CD4-positive, alpha-beta T cell treated with Interleukin-4 for 1 hour (primary cell): ENCODE measurements around the gene DIS3L.
"Not testable (repeated sequence)": the region's sequence is repeated elsewhere in the genome, so short reads cannot be mapped to it uniquely, and the experiment has no call there.

Experiments
- DNase-seq, 2 donors: peaks; one replicate each; pipeline ENCODE4 v3.0.0-alpha.2; 2020 to 2022

The DIS3L gene

DNA sequence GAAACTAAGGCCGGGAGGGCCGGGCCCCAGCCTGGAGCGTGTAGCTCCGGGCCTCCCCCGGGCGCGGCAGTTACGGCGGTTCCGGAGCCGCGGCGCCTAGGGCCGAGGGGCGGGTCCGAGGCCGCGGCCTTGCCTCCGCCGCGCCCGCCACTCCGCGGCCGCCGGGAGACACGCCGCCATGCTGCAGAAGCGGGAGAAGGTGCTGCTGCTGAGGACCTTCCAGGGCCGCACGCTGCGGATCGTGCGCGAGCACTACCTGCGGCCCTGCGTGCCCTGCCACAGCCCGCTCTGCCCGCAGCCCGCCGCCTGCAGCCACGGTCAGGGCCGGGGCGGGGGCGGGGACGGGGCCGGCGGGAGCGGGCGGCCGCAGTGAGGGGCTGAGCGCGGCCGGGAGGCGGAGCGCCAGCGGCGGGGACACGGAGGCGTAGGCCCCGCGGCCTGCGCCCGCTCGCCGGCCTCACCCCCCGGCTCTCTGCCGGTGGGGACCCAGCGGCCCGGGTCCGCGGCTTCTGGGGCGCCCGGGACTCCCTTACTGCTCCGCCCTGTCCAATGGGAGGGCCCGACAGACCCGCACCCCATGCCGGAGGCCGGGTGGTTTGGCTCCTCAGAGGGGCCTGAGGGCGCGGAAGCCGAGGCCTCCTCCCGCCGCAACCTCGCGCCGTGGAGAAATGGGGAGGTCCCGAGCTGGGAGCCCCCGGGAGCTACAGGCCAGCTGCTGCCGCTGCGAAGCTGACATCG is at the start of gene DIS3L:
Gene DIS3L, plus strand, starts transcription at position 150 of the 738 bp plus-strand sequence. Its CDS starts 29 bp downstream, at position 179.
- peak; percentile 66 for DNase-seq

DNA sequence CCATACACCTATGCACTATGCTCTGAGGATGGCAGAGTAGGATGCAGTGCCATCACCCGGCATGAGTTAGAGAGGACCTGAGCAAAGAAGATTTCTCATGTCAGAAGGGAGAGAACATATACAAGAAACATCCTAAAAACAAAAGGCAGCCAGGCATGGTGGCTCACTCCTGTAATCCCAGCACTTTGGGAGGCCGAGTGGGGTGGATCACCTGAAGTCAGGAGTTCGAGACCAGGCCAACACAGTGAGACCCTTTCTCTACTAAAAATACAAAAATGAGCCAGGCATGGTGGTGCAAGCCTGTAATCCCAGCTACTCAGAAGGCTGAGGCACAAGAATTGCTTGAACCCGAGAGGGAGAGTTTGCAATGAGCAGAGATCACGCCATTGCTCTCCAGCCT is 47.5 kb upstream of the DIS3L start:
- not testable (repeated sequence) for DNase-seq

DNA sequence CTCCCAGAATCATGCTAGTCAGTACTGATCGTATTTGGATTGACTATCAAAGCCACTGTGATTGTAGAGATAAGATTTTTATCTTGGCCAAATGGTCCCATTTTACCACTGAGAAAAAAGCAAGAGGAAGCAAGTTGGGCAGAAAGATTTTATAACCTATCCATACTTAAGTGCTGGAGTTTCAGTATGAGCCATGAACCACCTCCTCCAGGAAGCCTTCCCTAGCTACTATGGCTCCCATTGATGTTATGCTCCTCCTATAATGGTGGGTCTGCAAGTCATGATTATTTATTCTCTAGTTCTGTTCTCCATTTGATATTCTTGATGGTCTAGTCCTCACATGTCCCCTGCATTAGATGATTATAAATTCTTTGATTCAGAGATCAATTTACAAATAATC is 46.4 kb upstream of the DIS3L start:
- DNase-seq = no peak

DNA sequence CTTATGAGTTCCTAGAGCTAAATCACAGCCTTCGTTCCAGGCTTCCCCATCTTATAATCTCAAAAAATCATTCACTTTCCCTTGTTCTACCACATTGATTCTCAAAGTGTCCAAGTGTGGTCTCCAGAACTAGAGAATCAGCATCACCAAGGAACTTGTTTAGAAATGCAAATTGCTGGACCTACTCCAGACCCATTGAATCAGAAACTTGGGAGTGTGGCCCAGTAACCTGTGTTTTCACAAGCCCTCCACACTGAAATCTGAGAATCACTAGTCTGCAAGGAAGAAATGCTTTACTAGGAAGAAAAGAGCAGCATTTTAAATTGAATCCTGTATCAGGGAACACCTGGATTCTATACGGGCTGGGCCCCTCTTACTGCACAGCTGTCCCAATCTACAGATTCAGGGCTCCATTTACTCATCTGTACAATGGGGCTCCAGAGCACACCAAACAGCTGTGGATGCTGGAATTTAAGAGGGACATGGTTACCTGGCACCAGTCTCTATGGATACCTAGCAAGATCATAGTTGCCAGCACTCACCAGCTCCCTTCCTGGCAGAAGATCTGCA is 43.7 kb upstream of the DIS3L start:
- no peak for DNase-seq

DNA sequence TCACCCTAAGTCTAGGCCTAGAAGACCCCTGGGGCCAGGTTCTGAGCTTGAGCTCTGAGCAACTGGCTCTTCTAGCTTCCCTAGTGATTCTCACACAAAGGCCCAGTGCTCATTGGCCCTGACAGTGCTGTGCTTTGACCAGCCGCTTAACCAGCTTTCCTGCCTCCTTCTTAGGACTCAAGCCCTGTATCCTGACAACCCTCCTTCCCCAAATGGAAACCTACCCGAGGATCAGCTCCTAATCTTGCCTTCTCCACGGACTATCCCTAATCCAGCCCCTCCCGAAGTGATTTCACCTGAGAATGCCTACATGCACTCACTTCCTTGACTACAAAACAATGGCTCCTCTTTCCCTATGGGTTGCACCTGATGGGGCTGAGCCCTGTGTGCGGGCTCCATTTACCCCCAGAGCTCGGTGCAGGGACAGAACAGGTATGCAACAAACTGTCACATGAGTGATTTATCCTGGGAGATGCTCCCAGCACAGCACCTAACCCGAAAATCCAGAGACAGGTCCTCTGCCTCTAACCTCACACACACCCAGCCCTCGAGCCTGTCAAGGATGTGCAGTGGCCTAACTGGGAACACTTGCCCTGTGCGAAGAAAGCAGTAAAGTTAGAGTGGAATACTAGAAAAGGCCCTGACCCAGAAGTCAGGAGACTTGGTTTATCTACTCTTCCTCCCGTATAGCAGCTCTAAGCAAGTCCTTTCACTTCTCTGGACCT is 42.1 kb upstream of the DIS3L start:
- DNase-seq = no peak

DNA sequence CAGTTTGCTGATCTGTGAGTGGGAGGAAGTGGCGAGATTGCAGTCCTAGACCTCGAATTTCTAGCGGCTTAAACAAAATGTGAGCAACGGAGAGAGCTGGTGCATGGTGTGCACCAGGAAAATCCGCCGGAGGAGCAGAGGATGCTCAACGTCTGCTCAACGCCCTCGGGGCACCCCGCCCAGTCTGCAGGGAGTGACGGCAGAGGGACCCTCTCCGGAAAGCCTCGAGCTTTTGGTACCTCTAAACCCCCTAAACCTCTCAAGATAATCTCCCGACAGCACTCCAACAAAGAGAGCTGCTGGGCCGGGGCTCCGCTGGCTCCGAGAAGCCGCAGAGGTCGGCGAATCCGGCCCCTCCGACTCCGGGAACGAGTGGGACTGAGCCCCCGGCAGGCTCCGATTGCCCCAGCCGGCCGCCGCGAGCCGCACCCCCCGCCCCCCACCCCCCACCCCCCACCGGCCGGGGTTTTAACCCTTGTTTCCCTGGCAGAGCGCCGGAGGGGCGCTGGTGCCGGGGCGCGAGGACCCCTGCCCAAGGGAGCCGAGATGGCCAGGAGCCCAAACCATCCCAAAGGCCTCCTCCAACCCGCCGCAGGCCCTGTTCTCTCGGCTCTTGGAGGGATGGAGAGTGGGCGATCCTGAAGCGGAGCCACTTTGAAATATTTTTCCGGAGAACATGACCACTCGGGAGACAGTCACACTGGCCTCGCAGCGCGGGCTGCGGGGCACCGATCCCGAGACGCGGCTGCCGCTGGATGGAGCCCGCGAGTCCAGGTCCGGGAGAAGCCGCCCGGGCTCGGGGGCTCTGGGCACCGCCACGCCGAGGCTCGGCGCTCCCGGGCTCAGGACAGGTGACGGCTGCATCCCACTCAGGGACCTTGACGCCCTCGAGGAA is 41.3 kb upstream of the DIS3L start:
- peak; percentile 27 to 37 for DNase-seq

DNA sequence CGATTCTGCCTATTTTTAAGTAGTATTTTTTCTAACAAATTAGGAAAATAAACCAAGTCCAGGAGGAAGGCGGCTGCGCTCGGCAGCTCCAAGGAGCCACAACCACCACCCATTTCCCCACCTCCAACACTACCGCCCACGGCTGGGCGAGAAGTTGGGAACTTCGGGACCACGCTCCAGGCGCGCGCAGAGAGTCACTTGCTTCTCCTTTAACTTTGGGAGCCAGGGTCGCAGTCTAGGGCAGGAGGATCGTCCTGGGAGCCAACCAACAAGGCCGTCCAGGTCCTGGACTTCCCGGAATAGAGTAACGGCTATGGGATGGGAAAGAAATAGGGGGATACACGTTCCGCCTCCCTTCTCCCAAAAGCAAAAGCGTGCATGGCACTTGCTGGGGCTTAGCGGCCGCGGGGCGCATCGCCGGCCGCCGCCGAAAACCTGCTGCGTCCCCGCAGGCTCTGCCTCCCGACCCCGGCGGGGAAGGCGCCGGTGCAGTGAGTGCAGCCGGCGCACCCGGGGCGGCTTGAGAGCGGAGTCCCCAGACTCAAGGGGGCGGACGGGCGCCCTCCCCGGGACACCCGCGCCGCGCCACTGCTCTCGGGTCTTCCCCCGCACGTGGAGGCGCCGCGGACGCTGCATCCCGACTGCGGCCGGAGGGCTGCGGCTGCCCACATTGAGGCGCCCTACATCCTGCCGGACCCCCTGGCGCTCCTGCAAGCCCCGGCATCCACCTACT is 40.5 kb upstream of the DIS3L start:
- DNase-seq = no peak

DNA sequence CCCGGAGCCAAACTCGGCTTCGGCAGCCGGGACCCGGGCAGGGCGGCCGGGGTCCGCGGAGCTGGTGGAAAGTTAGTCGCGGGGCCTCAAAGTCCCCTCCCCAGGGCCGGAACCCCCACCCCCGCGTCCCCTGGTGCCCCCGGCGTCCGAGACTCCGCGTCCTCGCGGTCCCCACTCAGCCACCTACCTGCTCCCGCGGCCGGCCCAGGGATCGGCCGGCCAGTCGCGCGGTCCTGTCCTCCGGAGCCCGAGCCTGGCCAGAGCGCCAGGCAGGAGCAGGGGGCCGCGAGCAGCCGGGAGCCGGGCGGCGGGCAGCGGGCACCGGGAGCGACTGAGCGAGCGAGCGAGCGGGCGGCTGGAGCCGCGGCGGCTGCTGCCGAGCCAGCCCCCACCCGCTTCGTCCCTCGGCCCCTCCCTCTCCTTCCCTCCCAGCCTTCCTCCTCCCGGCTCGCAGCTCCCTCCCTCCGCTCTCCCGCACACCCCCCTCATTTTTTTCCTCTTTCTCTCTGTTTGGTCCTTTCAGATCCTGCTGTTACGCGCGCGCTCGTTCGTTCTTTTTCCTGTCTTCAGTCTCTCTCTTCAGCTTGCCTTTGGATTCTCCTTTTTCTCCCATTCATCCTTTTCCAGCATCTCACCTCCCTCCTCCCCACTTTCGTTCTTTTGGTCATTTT is 39.8 kb upstream of the DIS3L start, which contains the start of gene MEGF11:
Gene MEGF11, minus strand, starts transcription at position 333 of the 671 bp plus-strand sequence. CDS start 125,347 bp downstream, outside the sequence.
- no peak for DNase-seq

DNA sequence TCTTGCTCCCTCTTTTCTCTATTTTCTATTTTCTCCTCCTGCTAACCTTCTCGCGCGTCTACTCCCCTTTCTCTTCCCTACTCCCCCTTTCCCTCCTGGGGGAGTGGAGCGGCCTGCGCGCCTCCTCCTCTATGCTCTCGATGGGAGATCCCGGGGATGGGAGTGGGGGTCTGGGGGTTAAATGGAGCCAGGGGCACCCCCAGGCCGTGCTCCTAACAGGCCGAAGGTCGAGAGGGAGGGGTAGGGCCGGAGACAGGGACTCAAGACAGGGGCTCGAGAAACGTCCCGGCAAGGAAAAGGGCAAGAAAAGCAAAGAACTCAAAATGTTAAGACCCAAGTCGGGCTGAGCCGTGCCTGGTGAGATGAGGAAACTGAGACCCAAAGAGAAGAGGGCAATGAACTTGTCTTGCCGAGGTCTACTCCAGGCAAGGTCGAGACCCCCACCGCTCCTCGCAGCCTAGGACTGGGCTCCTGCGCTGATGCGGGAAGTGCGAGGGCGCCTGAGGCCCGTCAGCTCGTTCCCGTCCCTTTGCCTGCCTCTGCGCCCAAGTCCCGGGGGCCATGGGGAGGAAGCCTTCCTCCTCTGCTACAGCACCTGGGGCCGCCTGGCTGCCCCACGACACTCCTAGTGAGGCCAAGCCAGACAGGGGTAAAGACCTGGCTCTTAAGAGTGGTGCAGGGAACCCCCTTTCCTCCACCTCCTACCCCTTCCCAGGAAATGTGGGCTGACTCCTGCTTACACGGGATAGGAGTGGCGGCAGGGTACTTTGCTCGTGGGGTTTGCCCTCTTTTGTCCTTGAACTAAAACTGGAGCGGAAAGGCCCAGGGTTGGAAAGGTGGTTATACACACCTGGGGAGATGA is 39.0 kb upstream of the DIS3L start:
- DNase-seq = no peak

DNA sequence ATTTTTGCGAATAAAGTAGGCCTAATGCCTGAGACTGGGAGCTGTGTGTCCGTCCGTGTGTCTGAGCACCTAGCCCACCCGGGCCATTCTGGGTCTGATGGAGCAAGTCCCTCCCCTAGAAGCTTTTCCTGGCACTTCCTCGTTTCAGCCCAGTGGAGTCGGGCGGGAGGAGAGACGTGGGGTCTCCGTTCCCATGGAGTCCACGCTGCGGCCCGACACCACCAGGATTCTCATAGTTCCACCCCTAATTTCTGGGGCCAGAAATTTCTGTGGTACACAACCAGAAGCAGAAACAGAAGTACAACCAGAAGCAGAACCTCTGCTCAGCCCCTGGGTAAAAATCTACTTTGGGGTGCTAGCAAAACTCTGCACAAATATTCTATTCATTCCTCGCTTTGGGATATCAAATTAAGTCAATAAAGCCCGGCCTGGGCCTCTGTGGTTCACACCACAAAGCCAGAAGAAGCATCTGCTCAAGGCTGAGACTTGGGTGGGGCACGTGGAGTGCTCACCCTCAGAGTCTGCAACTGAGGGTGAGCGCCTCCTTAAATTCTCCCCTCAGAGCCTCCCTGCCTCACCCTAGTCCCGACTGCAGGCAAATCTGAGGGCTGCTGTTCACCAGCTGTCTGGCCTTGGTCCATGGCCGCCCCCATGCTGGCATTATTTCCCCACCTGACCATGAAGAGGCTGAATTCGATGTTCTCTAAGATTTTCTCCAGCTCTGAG is 38.3 kb upstream of the DIS3L start:
- DNase-seq = no peak

DNA sequence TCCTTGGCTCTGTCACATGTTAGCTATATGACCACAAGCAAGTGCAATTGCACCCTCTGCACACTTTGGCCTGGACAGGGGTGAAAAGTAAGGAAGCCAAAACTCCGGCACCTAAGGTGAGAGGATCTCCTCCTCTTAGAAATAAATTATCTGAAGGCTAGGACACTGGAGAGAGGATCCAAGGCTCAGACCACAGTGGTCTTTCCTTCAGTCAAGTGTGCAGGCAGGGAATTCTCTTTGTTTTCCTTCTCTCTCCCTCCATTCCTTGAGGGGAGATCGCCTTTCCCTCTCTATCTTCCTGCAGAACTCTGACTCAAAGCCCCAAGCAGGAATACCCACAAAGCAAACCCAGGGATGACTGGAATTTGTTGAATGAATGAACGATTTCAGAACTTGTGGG is 36.7 kb upstream of the DIS3L start:
- DNase-seq = no peak

DNA sequence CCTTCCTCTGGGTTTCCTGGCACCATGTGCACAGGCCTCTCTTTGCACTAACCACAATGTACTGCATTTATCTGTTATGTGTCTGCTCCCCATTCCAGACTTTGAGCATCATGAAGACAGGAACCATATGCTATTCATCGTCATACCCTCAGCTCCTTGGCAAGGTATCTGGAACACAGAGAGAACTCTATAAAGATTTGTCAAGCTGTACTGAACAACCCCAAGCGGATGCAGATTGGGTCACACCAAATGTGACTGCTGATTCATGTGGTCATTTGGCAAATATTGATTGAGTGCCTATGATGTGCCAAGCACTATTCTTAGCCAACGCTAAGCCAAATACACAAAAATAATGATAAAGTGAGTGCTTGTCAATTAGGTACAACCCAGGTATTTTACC is 32.3 kb upstream of the DIS3L start:
- DNase-seq = no peak

DNA sequence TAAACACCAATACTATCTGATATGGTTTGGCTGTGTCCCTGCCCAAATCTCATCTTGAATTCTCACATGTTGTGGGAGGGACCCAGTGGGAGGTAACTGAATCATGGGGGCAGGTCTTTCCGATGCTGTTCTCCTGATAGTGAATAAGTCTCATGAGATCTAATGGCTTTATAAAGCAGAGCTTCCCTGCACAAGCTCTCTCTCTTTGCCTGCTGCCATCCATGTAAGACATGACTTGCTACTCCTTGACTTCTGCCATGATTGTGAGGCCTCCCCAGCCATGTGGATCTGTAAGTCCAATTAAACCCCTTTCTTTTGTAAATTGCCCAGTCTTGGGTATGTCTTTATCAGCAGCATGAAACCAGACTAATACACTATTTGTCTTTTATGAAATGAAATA is 30.5 kb upstream of the DIS3L start:
- DNase-seq = not testable (repeated sequence)

DNA sequence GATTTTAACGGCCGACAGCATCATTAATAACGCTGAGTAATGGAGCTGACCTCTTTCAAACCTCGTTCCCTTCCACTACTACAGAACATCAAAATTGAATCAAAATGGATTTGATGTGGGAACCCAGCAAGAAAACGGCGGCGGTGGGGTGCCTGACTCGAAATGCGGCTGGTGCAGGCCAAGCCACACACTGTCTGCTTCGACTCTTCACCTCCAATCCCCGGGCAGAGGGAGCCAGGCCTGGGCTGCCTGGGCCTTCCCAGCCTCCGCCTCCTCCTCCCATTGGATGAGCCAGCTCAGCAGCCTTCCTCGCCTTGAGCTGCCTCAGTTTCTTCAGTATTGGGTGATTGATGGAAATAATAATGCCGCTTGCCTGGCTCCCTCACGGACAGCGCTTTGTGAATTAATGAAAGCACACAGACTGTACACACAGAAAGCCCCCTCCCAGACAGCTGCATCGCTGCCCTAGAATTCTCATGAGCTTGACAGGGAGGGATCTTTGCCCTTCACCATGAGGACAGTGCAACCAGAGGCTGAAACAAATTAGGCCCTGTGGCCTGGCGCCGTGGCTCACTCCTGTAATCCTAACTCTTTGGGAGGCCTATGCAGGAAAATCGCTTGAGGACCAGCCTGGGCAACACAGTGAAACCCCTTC is 28.4 kb upstream of the DIS3L start:
- no peak for DNase-seq

DNA sequence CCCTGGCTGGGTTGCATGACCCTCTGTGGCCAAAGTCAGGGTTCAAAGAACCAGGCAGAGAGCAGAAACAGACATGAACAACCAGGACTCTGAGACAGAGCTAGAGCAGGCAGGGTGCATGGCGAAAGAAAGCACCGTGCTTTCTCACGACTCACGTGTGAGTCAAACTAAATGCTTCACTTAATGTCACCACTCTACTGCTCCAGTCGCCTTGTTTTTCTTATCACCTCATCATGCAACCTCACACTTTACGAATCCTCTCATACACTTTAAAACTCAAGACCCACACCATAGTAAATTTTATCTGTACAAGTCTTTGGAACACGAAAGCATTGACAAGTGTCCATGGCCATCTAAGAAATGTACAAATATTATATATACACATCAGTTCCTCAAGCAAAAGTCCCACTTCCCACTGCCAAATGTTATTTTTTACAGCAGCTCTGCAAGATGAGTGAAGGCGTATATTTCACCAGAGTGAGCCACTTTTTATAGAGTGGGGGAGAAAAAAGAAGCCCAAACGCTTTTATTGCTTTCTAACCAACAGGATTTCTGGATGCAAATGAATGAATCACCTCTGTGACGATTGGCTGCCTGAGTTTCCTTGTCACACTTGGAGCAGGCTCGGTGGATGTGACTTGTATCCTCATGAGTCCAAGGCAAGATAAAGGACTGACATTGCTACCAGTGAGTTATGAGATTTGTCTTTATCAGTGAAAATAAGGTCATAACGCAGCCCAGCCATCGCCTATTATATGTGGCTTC is 23.9 kb upstream of the DIS3L start:
- DNase-seq = no peak

DNA sequence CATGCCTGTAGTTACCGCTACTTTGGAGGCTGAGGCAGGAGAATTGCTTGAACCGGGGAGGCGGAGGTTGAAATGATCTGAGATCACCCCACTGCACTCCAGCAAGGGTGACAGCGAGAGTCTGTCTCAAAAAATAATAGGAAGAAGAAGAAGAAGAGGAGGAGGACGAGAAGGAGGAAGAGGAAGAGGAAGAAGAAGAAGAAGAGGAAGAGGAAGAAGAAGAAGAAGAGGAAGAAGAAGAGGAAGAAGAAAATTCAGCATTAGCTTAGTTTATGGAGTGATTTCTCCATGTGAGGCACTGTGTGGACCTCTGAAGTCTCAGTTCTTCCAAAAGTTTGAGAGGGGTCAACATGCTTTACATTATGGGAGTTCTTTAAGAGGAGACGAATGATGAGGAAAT is 22.4 kb upstream of the DIS3L start:
- no peak for DNase-seq

DNA sequence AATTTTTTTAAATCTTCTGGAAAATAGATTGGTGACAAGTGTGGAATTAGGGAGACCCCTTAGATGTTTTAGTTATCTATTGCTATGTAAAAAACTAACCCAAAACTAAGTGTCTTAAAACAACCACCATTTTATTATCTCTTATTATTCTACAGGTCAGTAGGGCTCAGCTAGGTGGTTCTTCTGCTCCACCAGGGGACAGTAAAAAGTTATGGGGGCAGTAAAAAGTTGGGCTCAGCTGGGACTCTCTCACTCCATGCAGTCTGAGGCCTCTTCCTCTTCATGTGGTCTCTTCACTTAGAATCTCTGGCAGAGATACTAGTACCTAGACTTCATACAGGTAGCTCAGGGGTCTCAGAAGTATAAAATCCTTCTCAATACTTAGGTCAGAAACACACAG is 18.0 kb upstream of the DIS3L start:
- DNase-seq = no peak

DNA sequence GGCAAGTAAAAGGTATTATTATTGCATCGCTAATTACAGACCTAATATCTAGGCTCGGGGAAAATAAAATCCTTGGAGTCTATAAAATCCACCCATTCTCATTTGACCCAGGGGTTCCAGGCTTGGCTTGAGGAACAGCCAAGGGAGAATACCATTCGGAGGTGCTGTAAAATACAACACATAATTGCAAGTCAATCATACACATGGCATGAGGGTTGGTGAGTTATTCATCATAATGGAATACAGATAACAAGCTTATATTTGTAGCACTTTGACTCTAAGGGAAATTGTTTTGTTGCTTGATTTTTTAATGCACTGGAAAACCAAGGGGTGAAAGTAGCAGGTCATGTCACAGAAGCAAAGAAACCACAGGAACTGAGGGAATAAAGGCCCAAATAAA is 16.8 kb upstream of the DIS3L start:
- DNase-seq = no peak

DNA sequence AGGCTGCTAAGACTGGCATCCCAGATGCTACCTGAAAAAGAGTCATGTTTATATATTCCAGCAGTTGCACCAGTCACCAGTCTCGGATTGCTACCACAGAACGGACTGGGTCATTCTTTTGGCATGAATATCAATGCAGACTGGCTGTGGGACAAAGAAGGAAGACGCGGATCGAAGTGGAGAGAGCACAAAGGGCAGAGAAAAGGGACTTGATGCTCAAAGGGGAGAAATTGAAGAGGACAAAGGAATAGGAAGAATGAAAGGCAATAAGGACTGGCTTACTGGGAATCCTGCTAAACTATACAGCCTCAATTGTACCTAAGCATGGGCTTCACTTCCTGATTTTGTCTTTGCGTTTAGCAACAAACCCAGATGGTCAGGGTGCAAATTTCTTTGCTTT is 15.3 kb upstream of the DIS3L start:
- DNase-seq = no peak
